Measurements from ENCODE around the gene OR2J2. TPM values are rescaled to one million over a fixed set of nuclear protein-coding genes. Genes with fewer than 3 reads are reported as not detected.

The OR2J2 gene
- total and polyA plus RNA-seq, 9 of the 15 experiments (the other 6 are each of a cell fraction or from before 2014, with no cell fraction given) = not detected

- TF ChIP-seq ZNF318 (IDR thresholded peaks at IDR 0.05; ENCODE audit: borderline replicate concordance in 1 of 2, low read depth in 1 of 2) (no peak), CBX2 (IDR thresholded peaks at IDR 0.05; ENCODE audit: insufficient read depth, low read length, poor library complexity, severe bottlenecking) (no peak), C11orf30 (IDR thresholded peaks at IDR 0.05; ENCODE audit: low read depth) (no peak), PHB (CRISPR knock-in tag; IDR thresholded peaks at IDR 0.05) (no peak), ZNF785 (CRISPR knock-in tag; IDR thresholded peaks at IDR 0.05) (no peak), RREB1 (CRISPR knock-in tag; IDR thresholded peaks at IDR 0.05) (no peak)
Observed at GRCh38 chr6:29147074-29147473, 23.6 kb upstream of the OR2J2 start (continued).
